OCI-LY3 (cell line): ENCODE results near the gene KYAT1.

ENCODE experiments used
- EZH2phosphoT487 ChIP-seq: fragments of 200-600 bp; shearing (Covaris generic); IDR thresholded peaks from 2 replicates; pipeline ENCODE4 v1.6.1; 2018; ENCODE audit warnings: antibody characterized with exemption, mixed run types, low read depth
- TF ChIP-seq, protein P1 (sequence below): fragments of 200-600, 300-600 bp; sonication (generic); IDR thresholded peaks from 2 replicates; pipeline ENCODE4 v1.5.1; 2014; ENCODE audit warnings: antibody characterized with exemption, low read length, low read depth

DNA sequence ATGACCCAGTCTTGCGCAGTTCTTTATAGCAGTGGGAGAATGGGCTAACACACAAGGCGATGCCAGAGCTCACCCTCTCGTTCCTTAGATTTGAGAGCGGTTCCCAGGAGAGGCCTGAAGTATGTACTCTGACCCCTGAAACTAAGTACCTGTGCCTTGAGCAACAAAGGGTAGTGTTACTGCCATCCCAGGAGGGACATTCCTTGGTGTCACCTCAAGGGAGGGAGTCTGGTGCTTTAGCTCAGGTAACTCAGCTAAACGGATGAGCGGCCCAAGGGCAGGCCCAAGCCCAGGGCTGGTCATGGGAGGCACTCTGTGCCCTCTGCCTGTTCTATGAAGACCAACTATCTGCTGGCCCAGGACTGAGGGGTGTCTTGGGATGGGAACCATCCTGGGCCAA is 20.2 kb downstream of the KYAT1 start:
- TF ChIP-seq, protein P1, sequence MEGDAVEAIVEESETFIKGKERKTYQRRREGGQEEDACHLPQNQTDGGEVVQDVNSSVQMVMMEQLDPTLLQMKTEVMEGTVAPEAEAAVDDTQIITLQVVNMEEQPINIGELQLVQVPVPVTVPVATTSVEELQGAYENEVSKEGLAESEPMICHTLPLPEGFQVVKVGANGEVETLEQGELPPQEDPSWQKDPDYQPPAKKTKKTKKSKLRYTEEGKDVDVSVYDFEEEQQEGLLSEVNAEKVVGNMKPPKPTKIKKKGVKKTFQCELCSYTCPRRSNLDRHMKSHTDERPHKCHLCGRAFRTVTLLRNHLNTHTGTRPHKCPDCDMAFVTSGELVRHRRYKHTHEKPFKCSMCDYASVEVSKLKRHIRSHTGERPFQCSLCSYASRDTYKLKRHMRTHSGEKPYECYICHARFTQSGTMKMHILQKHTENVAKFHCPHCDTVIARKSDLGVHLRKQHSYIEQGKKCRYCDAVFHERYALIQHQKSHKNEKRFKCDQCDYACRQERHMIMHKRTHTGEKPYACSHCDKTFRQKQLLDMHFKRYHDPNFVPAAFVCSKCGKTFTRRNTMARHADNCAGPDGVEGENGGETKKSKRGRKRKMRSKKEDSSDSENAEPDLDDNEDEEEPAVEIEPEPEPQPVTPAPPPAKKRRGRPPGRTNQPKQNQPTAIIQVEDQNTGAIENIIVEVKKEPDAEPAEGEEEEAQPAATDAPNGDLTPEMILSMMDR, result no peak
- TF ChIP-seq EZH2phosphoT487, result no peak
